Astrocyte of the cerebellum (primary cell): ENCODE data around the gene TMEM233.

Source experiments
- DNase-seq: peaks from one replicate; pipeline ENCODE4 v3.0.0-alpha.2; 2011; ENCODE audit warnings: low read depth
- H3K4me3 ChIP-seq: 2 replicates; pipeline ENCODE4 v1.5.1; 2011; ENCODE audit warnings: mild to moderate bottlenecking, low read depth, low read length, moderate library complexity
- in situ Hi-C: cut with HindIII; loops from 2 replicates; pipeline ENCODE4 v1.10.0; 2017; ENCODE audit warnings: low sequenced_read_pairs
- TF ChIP-seq, protein P1 (sequence below): IDR thresholded peaks from 2 replicates; pipeline ENCODE4 v1.5.1; 2012; ENCODE audit warnings: low read length, low read depth, moderate library complexity, mild to moderate bottlenecking; ENCODE audit errors: missing control alignments

Gene TMEM233

DNA sequence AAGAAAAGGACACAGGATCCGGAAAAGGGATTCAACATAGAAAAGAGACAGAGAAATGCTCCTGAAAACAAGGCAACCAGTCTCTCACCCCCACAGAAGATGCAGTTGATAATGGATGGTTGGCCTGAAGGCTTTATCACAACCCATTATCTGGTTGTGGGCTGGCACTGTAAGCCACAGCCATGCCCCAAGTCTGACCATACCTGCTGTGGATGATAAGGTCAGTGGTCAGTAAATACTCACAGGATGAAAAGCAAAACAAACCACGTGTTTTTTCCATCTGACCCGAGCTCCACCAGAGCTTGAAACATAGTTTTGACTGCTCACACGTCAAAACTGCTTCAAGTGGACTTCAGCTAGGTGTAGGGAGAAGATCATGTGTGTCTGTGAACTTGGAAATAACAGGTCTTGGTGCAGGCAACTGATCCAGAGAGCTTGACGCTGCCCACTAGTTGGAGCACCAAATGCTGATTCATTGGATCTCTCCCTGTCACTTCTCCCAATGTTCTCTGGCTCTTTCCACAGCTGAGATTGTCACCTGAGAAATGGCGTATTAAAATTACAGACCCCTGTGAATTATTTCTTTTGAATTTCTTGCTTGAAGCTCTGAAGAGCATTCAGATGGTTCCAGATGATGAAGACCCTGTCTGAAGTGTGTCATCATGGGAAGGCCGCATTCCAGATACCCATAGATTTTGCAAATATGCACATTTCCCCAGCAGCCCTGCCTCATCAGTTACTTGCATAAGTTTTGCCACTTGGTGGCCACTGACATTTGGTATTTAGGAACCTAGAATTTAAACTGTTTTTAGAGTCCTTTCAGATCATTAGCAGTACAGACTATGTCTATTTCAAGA is 8.5 kb downstream of the TMEM233 start:
- H3K4me3 ChIP-seq, result no peak overlapping the region
- in situ Hi-C loops, result no loop called here
- TF ChIP-seq, protein P1, sequence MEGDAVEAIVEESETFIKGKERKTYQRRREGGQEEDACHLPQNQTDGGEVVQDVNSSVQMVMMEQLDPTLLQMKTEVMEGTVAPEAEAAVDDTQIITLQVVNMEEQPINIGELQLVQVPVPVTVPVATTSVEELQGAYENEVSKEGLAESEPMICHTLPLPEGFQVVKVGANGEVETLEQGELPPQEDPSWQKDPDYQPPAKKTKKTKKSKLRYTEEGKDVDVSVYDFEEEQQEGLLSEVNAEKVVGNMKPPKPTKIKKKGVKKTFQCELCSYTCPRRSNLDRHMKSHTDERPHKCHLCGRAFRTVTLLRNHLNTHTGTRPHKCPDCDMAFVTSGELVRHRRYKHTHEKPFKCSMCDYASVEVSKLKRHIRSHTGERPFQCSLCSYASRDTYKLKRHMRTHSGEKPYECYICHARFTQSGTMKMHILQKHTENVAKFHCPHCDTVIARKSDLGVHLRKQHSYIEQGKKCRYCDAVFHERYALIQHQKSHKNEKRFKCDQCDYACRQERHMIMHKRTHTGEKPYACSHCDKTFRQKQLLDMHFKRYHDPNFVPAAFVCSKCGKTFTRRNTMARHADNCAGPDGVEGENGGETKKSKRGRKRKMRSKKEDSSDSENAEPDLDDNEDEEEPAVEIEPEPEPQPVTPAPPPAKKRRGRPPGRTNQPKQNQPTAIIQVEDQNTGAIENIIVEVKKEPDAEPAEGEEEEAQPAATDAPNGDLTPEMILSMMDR, result no peak
- no peak for DNase-seq

DNA sequence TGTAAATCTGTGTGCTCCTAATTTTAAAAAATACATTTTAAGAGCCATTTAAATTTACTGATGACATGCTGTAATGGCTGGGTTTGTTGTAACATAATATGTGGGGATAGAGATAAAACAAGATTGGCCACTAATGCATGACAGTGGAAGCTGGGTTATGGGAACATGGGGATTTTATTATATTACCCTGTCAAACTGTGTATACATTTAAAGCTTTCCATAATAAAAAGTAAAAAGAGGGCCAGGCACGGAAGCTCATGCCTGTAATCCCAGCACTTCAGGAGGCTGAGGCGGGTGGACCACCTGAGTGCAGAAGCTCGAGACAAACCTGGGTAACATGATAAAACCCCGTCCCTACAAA is 9.1 kb downstream of the TMEM233 start:
- TF ChIP-seq, protein P1, result no peak
- DNase-seq, result no peak
- in situ Hi-C loops, result no loop called here

DNA sequence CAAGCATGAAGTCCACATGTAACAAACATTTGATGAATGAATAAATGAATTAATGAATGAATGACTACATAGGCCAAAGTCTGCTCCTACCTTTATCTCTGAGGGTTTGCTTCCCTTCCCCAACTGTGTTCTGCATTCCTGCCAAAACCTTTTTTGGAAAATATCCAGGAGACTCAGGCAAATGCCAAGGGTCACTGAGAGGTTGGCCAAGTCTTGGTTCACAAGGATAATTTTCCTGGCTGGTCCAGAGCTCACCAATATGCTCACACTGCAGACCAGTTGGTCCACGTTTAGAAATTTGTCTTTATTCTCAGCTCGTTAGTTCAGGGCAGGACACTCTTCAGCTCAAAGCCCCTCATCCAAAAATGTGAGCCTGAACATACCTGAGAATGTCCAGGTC is 10.2 kb downstream of the TMEM233 start:
- no peak overlapping the region for H3K4me3 ChIP-seq
- in situ Hi-C loops, result no loop called here
- DNase-seq, result no peak
- TF ChIP-seq, protein P1, result no peak

More for the DNA sequence above, 9.1 kb downstream of the TMEM233 start:
- no peak overlapping the region for H3K4me3 ChIP-seq

DNA sequence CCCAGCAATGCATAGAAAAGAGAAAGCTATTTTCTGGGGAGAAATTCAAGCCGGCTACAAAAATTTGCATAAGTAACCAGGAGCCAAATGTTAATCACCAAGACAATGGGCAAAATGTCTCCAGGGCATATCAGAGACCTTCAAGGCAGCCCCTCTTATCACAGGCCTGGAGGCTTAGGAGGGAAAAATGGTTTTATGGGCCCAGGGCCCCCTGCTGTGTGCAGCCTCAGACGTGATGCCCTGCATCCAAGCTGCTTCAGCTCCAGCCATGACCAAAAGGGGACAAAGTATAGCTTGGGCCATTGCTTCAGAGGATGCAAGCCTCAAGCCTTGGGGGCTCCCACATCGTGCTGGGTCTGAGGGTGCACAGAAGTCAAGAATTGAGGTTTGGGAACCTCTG is 15.8 kb downstream of the TMEM233 start:
- DNase-seq, result no peak
- in situ Hi-C loops, result no loop called here
- no peak overlapping the region for H3K4me3 ChIP-seq
- TF ChIP-seq, protein P1, result no peak

DNA sequence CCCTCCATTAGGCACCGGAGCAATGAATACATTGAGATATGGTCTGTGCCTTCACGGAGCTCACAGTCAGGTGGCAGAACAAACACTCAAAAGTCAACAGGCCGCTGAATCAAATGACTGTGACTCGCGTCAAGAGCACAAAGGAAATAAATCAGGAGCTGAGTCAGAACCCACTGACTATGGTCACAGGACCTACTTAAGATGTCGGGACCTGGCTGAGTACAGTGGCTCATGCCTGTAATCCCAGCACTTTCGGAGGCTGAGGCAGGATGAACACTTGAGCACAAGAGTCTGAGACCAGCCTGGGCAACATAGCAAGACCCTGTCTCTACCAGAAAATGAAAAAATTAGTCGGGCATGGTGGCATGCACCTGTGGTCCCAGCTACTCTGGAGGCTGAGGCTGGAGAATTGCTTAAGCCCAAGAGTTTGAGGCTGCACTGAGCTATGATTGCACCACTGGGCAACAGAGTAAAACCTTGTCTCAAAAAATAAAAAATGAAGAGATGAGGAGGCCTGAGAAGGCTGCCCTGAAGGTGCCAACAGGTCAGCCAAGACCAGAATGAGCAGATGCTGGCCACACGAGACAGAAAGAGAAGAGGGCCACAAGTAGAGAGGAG is 19.9 kb downstream of the TMEM233 start:
- DNase-seq, result no peak
- in situ Hi-C loops, result no loop called here
- no peak overlapping the region for H3K4me3 ChIP-seq
- TF ChIP-seq, protein P1, result no peak

DNA sequence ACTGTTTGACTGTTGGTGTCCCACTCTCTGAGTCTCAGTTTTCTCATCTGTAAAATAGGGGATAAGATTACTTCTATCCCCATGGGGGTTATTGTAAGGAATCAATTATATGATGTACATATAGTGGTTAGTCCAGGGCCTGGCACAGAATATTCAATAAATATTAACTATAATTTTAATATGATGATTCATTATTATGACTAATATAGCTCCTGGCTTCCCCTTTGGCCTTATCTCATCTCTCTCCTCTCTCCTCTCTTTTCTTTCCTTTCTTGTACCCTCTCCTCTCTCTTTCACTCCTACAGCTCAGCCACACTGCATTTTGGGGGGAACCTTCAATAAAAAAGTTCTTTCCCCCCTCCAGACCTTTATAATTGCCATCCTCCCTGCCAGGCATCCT is 21.1 kb downstream of the TMEM233 start:
- TF ChIP-seq, protein P1, result no peak
- in situ Hi-C loops, result no loop called here
- DNase-seq, result no peak
- no peak overlapping the region for H3K4me3 ChIP-seq
